ENCODE results near the gene ELMO1.

Gene ELMO1

GRCh38 chr7:37038706-37039105 lies 410.0 kb downstream of the ELMO1 start:
- DNase-seq = no peak
- no peak for TF ChIP-seq GATA1 (IDR thresholded peaks at IDR 0.05; ENCODE audit: low read depth, low read length)
- TF ChIP-seq POLR2A (IDR thresholded peaks at IDR 0.05; ENCODE audit: low read length) = no peak

- no peak for TF ChIP-seq GATA1 (IDR thresholded peaks at IDR 0.05; ENCODE audit: low read depth, low read length)
- TF ChIP-seq POLR2A (IDR thresholded peaks at IDR 0.05; ENCODE audit: low read length) = no peak
- no peak for DNase-seq
Measured at GRCh38 chr7:37037286-37037685, 411.4 kb downstream of the ELMO1 start.

DNA sequence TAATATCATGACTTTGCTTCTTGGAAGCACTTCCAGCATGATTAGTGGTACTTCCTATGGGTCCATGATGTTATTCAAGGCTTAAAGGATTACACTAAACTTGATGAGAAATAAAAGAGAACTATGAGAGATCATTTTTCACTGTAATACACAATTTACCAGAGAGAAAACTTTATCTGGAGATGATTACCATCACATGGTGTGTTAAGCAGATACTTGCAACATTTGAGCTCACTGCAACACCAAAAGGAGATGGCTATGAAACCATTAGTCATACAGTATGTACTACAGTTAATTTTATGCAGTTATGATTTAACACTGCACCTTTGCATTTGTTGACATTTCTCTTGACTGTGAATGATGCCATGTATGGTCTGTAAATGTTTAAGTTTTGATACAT lies 413.0 kb downstream of the ELMO1 start:
- no peak for TF ChIP-seq POLR2A (IDR thresholded peaks at IDR 0.05; ENCODE audit: low read length)
- no peak for TF ChIP-seq GATA1 (IDR thresholded peaks at IDR 0.05; ENCODE audit: low read depth, low read length)
- DNase-seq = no peak

DNA sequence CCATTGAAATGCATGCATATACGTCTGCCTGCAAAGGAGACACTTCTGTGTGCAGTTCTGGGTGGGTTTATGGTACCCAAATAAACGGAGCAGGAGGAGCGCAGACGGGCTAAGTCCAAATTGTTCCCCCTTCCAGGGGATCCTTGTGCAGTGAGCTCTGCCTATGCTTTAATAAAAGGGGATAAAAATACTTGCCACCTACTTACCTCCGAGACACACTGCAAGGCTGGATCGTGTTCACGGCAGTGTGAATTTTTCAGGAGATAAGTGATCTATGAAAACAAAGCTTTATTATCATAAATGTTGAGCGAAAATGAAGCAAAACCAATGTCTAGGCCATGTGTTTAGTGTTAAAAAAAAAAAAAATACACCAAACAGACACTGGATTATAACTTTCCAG lies 415.5 kb downstream of the ELMO1 start:
- DNase-seq = no peak
- TF ChIP-seq POLR2A (IDR thresholded peaks at IDR 0.05; ENCODE audit: low read length) (no peak), GATA1 (IDR thresholded peaks at IDR 0.05; ENCODE audit: low read depth, low read length) (no peak)

GRCh38 chr7:37032258-37032601 lies 416.4 kb downstream of the ELMO1 start:
- DNase-seq = no peak
- TF ChIP-seq POLR2A (IDR thresholded peaks at IDR 0.05; ENCODE audit: low read length) = no peak
- no peak for TF ChIP-seq GATA1 (IDR thresholded peaks at IDR 0.05; ENCODE audit: low read depth, low read length)

DNA sequence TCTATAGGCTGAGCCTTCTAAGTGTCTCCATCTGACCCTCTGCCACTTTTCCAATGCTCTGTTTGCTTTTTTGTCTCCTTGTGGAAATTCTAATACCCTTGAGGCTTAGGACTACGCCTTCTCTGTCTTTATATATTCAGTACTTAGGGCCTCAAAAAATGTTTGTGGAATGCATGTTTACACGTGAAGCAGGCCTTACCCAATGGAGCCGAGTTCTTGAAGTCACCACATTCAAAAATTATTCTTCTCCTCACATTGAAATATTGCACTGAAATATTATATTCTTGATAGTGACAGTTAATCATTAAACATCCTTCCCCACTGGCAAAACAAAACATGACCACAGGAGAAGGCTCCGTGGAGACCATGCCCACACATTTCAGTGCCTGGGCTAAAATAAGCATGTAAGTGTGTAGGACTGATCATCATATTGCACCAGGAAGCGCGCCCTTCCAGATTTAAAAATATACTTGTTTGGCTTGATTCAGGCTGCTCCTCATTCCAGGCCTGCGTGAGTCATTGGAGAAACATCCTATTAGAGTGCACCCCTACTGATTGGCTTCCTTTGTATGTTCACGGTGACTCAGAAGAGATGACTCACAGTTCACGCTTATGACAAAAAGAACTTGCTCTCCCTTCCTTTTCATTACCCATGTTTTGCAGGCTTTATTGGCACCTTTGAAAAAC lies 416.9 kb downstream of the ELMO1 start:
- no peak for TF ChIP-seq GATA1 (IDR thresholded peaks at IDR 0.05; ENCODE audit: low read depth, low read length)
- no peak for TF ChIP-seq POLR2A (IDR thresholded peaks at IDR 0.05; ENCODE audit: low read length)
- peak; percentile 7 to 49 for DNase-seq

- TF ChIP-seq POLR2A (IDR thresholded peaks at IDR 0.05; ENCODE audit: low read length) (no peak), GATA1 (IDR thresholded peaks at IDR 0.05; ENCODE audit: low read depth, low read length) (no peak)
- DNase-seq = no peak
Measured at GRCh38 chr7:37028909-37029440, 419.7 kb downstream of the ELMO1 start.

DNA sequence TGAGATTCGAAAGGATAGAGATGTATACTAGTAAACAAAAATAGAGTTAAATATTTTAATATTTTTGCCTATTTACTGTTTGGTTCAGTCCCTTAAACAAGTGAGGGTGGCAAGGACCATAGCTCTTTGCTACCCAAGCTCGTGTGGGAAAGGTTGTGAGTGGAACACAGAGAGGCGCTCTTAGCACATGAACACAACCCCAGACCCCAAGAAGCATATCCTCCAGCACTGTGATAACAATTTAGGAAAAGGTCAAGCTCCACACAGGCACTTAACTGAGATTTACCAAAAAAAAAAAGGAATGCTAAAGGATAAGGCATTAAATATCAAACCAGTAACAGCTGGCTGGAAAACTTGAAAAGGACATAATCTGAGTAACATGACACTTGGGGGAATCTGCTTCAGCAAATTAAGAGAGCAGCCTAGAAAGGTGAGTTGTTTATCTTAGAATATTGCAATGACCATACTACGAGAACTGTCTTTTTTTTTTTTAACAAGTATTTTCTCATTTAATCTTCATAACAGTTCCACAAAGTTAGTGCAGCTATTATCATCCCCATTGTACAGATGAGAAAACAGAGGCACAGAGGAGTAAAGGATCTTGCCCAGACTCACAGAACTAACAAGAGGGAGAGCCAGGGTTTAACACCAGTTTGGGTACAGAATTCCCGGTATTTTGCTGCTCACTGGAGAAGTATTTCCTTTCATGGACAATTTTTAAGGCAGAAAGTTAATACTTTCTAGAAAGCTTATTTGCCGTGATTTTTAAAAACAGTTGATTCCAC lies 420.9 kb downstream of the ELMO1 start:
- TF ChIP-seq GATA1 (IDR thresholded peaks at IDR 0.05; ENCODE audit: low read depth, low read length) (no peak), POLR2A (IDR thresholded peaks at IDR 0.05; ENCODE audit: low read length) (no peak)
- no peak for DNase-seq

- no peak for DNase-seq
- TF ChIP-seq GATA1 (IDR thresholded peaks at IDR 0.05; ENCODE audit: low read depth, low read length) (no peak), POLR2A (IDR thresholded peaks at IDR 0.05; ENCODE audit: low read length) (no peak)
Measured at GRCh38 chr7:37027104-37027503, 421.6 kb downstream of the ELMO1 start.

- DNase-seq = no peak
- no peak for TF ChIP-seq POLR2A (IDR thresholded peaks at IDR 0.05; ENCODE audit: low read length)
Measured at GRCh38 chr7:37018954-37019353, 429.7 kb downstream of the ELMO1 start.

- TF ChIP-seq POLR2A (IDR thresholded peaks at IDR 0.05; ENCODE audit: low read length) (no peak), GATA1 (IDR thresholded peaks at IDR 0.05; ENCODE audit: low read depth, low read length) (no peak)
- no peak for DNase-seq
Measured at GRCh38 chr7:37016064-37016878, 432.4 kb downstream of the ELMO1 start.

- TF ChIP-seq GATA1 (IDR thresholded peaks at IDR 0.05; ENCODE audit: low read depth, low read length) (no peak), POLR2A (IDR thresholded peaks at IDR 0.05; ENCODE audit: low read length) (no peak)
- DNase-seq = no peak
Measured at GRCh38 chr7:37015353-37016034, 433.2 kb downstream of the ELMO1 start.

DNA sequence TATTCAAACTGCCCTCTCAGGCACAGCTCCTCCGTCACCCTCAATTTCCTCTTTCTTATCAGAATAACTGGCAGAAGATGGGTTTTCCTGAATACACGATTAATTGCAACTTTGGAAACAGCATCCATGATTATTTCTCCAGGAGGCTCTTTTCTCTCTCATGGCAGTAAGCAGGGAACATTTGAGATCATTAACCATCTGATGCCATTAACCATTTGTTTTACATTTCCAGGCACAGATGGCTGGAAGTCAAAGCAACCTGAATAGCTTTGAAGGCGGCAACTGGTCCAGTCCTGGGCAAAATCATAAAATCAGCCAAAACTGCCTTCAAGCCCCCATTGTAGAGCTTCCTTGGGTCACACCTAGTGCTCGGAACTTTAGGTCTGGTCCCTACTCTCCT lies 434.9 kb downstream of the ELMO1 start:
- DNase-seq = no peak
- no peak for TF ChIP-seq POLR2A (IDR thresholded peaks at IDR 0.05; ENCODE audit: low read length)
- no peak for TF ChIP-seq GATA1 (IDR thresholded peaks at IDR 0.05; ENCODE audit: low read depth, low read length)
